Suprapubic skin (tissue), 4 donors: ENCODE data around the gene PFDN4.

Experiments
- EP300 ChIP-seq: sonication (generic); formaldehyde crosslinking; IDR thresholded peaks from one replicate; pipeline ENCODE4 v1.6.1; 2017; ENCODE audit warnings: antibody characterized with exemption
- POLR2A ChIP-seq, 2 donors: fragments of 450-650 bp; IDR thresholded peaks; one replicate each; pipeline ENCODE4 v1.6.1; 2017; ENCODE audit warnings: antibody characterized with exemption in 2 of 2, mild to moderate bottlenecking in 2 of 2, moderate library complexity in 2 of 2
- POLR2AphosphoS5 ChIP-seq, 3 donors: sonication (generic); formaldehyde crosslinking; IDR thresholded peaks; one replicate each; pipeline ENCODE4 v1.6.1; 2017; ENCODE audit warnings: antibody characterized with exemption in 3 of 3
- TF ChIP-seq, protein P1 (sequence below), 2 donors: fragments of 200-600 bp in 1 of 2; fragments of 450-650 bp in 1 of 2; sonication (generic) in 1 of 2; IDR thresholded peaks; one replicate each; pipeline ENCODE4 v1.5.1; 2016 to 2019; ENCODE audit warnings: antibody characterized with exemption in 2 of 2, mild to moderate bottlenecking in 1 of 2, moderate library complexity in 1 of 2

DNA sequence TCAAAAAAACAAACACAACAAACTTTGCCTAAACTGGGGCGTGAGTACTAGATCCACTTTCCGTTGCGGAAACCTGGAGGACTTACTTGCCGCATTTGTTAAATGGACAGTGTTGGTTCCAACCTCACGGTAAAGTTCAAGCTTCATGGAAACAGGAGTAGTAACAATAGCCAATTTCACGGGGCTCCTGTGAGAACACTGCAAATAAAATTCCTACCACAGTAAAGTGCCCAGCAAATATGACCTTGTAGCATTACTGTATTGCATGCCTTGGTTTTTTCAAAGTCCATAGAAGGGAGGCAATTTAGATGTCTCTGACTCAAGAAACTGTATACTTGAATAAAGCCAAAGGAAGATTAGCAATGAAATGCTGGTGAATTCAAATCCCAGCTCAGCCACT, 30.5 kb upstream of the PFDN4 start:
- TF ChIP-seq, protein P1, sequence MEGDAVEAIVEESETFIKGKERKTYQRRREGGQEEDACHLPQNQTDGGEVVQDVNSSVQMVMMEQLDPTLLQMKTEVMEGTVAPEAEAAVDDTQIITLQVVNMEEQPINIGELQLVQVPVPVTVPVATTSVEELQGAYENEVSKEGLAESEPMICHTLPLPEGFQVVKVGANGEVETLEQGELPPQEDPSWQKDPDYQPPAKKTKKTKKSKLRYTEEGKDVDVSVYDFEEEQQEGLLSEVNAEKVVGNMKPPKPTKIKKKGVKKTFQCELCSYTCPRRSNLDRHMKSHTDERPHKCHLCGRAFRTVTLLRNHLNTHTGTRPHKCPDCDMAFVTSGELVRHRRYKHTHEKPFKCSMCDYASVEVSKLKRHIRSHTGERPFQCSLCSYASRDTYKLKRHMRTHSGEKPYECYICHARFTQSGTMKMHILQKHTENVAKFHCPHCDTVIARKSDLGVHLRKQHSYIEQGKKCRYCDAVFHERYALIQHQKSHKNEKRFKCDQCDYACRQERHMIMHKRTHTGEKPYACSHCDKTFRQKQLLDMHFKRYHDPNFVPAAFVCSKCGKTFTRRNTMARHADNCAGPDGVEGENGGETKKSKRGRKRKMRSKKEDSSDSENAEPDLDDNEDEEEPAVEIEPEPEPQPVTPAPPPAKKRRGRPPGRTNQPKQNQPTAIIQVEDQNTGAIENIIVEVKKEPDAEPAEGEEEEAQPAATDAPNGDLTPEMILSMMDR (IDR thresholded peaks at IDR 0.05) = no peak
- TF ChIP-seq POLR2A (IDR thresholded peaks at IDR 0.05) (no peak), POLR2AphosphoS5 (IDR thresholded peaks at IDR 0.05) (no peak), EP300 (no peak)
